Putamen (tissue), 1 donor: ENCODE measurements around the gene ADAMTS7.
"Not testable (repeated sequence)": the region's sequence is repeated elsewhere in the genome, so short reads cannot be mapped to it uniquely, and the experiment has no call there.

Source experiments
- DNase-seq: peaks from one replicate; pipeline ENCODE4 v3.0.0-alpha.2; 2016; ENCODE audit warnings: low spot score

Gene ADAMTS7

DNA sequence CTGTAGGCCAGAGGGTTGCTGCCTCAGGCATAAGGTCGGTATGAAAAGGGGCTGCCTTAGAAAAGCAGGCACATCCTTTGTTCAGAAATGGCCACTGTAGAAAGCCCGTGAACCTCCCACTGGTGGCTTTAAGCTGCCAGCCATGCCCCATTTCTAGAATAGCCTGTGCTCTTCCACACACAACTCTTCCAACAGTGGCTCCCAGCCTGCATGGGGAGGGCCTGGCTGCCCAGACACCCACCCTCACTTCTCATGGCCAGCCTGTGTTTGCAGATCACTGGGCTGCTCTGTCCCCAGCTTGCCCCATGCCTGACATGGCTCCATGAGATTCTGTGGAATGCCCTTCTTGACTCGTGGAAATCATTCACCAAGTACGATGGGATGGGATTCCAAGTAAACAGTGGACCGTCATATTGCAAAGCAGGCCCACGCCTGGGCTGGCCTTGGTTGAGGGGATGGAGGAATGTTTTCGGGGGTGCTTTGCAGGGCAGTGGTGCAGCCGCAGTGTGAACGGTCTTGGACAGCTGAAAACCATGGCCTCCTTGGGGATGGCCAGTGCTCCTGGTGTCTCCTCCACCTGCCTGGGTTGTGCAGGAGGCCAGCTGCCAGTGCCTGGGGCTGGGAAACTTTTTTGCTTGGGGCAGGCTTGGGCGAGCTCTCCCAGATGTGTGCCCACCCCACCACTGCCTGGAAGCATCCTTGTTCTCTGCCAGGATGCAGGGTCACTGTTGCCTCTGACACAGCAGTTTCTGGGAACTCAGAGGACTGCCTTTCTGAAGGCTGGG lies 57.3 kb downstream of the ADAMTS7 start:
- DNase-seq = not testable (repeated sequence)

DNA sequence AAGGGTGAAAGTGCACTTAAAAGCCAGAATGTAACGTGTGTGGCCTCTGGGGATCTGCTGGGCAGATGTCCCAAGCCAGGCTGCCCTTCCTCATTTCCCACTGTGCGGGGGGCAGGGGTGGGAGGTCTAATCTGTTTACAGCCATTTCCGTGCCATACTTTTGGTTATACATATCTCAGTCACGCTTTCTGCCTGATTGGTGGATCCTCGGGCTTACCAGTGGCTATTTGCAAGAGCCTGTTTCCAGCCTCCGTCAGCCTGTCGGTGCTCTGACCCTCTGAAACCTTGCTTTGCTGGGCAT lies 58.0 kb downstream of the ADAMTS7 start:
- DNase-seq = not testable (repeated sequence)

DNA sequence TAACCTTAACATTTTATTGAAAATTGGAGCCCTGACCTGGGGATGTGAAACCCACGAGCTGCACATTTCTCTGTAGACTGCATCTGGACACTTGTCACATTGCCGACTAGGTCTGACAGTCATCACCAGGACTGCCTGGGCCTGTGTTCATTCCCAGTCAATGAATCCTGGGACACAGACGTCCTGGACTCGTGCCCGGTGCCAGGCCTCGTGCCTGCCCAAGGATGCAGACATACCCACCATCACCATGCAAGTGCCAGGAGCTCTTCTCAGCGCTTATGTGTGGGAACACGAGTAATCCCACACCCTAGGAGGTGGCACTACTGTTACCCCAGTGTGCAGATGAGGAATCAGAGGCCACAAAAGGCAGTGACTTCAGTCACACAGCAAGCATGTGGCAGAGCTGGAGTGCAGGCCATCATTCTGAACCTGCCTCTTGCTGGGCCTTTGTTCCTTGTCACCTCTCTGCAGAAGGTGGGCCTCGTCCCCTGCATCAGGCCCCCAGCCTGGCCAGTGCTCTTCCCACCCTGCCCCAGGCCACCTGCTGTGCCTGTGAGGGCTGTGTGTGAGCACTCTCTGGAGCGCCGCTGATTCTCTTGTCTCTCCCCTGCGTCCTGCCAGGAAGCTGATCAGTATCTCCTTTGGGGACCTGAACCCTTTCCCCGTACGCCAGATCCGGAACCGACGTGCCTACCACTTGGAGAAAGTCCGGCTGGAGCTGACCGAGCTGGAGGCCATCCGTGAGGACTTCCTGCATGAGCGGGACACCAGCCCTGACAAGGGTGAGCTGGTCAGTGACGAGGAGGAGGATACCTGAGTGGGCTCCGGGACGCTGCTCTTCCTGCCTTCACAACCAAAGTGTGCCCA lies 58.5 kb downstream of the ADAMTS7 start:
- no peak for DNase-seq

DNA sequence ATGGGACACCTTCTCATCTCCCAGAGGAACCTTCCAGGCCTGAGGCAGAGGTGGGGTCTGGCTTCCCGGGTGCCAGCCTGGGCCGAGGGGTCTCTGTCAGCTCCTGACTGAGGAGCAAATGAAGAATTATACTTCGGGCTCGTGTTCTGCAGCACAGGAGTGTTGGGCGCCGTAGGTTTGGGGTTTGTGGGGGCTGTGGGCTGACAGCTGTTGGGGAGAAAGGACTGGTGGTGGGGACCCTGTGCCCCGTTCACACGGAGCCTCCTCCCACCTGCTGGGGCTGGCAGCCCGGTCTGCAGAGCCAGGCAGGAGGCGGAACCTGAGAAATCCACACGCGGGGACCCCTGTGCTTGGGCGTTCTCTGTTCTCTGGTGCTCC lies 59.7 kb downstream of the ADAMTS7 start:
- no peak for DNase-seq

DNA sequence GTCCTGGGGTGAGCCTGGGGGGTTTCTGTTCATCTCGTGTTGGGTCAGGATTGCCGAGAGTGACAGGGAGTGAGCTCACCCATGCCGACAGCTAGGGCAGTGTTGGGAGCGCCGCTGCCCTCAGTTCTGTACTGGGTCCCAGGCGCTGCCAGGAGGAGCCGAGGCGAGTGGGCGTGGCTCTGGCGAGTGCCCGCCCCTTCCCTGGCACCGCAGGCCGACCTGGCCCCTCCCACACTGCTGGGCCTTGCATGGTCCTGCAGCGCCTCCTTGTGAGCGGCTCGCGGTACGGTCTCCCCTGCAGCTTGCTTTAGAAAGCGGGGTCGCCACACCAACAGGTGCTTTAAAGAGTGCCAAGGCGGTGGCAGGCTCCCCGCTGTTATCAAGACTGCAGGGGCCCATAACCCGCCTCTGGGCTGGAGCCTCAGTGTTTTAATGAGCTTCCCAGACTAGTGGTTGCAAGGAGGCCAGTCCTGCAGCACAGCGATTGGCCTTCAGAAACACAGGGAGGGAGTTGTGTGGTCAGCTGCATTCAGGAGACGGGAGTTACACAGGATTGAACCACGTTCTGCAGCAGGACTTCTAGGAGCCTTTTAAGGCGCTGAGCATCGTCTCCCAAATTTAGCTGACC lies 60.2 kb downstream of the ADAMTS7 start:
- DNase-seq = peak; percentile 93

DNA sequence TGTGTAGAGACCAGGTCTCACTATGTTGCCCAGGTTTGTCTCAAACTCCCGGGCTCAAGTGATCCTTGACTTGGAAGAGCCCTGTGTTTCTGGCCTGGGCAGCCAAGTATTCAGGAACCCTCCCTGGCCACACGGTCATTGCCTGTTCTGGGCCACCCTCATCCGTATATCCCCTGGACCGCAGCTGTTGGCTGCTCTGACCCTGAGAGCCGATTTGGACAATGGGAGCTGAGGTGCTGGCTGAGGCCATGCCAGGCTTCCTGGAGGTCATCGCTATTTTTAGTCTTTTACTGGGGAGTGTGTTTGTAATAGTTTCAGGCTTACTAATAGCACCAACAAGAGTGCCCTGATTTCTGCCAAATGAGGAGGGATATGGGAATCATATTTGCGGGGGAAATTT lies 60.7 kb downstream of the ADAMTS7 start:
- no peak for DNase-seq

DNA sequence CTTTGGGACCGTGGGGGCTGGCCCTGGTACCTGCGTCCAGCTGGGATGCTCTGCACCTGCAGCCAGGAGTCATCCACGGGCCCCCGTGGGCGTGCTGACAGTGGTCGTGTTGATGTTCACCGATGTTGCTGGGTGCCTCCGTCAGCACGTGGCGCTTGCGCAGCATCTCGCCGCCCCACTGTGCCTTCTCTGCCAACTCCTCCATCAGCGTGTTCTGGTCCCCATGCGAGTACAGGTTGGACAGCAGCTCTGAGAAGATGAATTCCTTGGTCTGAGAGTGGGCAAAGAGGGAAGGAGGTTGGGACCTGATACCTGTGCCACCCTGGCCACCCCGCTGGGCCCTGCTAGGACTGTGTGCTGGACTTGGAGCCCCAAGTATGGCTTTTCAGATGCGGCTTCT lies 61.4 kb downstream of the ADAMTS7 start:
- no peak for DNase-seq

DNA sequence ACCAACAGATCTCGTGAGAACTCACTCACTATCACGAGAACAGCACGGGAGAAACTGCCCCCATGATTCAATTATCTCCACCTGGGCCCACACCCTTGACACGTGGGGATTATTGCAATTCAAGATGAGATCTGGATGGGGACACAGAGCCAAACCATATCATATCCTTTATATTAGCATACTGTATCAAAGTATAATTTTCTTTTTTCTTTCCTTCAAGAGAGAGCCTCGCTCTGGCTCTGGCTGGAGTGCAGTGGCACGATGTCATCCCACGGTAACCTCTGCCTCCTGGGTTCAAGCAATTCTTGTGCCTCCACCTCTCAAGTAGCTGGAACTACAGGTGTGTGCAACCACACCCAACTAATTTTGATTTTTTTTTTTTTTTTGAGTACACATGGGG lies 63.4 kb downstream of the ADAMTS7 start:
- DNase-seq = not testable (repeated sequence)

DNA sequence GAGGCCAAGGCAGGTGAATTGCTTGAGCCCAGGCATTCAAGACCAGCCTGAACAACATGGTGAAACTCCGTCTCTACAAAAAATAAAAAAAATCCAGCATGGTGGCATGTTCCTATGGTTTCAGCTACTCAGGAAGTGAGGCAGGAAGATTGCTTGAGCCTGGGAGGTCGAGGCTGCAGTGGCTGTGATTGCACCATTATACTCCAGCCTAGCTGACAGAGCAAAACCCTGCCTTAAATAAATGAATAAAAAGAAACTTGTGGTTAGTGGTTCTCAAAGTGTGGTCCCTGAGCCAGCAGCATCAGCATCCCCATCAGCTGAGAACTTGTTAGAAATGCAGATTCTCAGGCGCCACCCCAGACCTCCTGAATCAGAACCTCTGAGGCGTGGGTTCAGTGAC lies 69.6 kb downstream of the ADAMTS7 start:
- DNase-seq = not testable (repeated sequence)

DNA sequence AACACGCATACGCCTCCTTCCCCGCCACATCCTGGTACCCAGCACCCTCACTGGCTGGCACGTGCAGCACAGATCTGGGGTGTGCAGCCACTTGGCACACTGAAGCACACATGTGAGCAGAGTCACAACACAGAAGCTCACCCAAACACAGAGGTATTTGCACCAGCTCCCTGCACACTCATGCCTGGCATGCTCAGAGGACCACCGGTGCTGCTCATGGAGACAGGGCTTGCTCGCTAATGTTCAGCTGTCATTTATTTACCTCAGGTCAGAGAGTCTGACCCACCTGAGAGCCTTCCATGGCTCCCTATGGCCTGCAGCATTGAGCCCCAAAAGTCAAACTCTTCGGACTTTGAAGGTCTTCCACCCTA lies 70.4 kb downstream of the ADAMTS7 start:
- no peak for DNase-seq

DNA sequence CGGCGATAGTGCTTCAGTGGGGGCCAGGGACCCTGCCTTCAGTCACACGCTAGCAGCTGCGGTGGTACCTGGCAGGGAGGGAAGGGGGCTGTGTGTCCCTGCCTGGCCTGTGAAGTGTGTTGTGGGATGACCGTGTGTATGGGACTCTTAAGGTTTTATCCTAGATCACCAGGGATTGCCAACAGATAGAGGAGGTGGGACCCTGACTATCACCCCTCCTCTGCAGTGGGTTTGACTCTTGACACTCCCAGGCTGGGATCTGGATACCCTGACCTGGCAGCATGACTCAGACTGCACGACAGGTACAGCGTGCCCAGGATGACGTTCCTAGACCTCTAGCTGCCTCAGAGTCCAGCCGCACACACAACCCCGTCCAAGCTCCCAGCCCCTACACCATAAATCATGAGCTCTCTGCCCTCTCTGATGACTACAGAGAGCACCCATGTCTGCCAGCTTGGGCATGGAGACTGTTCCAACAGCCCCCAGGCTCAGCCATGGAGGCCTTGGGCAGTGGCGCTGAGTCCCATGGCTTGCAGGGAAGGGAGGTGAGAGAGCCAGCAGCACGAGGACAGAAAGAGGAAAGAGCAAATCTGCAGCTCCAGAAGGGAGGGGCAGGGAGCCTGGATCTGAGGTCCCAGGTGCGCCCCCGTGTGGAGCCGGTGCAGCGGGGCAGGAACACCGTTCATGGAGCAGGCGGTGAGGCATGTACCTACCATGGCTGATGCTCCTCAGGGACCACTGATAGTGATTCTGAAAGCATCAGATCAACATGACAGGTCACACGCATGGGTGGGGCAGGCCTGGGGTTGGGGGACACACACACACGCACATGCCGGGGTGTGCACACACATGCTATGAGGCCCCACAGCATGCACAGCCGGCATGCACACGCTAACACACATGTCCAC lies 71.0 kb downstream of the ADAMTS7 start:
- DNase-seq = no peak

DNA sequence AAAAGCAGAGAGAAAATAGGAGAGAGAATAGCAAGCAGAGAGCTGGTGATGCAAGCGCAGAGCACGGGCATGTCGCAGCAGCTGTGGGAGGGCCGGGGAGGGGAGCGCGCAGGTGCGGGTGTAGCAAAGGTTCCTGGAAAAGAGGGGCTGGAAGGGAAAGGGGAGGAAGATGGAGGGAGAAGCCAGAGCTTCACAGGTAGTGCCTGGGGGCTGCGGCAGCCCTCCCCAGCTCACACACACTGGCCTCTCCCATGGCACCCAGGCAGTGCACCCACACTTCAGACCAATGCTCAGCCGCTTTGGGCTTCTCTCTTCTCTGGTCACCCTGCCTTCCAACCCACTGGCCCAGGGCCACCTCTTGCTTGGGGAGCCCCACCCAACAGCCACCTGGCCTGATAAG lies 72.1 kb downstream of the ADAMTS7 start:
- DNase-seq = no peak

DNA sequence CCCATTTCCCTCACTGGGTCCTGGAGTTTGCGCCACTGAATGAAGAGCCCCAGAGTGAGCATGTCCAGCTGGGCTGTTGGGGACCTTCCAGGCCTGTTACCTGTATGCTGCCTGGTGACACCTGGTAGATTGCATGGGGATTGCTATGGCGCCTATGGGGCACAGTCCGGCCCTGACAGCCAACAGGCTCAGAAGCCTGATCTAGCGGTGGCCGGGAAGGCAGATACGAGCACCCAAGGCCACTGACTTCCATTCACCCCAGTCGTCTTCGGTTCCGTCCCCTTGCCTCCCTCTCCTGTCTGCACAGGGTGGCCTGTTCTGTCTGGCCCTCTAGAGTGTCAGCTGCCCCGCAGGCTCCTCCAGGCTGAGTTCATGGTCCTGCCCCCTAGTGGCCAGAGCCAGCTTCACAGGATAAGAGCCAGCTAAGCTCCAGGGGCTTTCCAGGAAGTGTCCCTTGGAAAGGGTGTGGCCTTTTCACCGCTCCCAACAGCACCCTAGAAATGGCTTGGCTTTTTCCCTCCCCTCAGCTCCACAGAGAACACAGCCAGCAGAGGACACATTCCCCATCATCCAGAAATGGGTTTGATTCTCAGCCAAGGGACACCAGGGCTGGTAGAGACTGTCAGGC lies 73.2 kb downstream of the ADAMTS7 start:
- not testable (repeated sequence) for DNase-seq

DNA sequence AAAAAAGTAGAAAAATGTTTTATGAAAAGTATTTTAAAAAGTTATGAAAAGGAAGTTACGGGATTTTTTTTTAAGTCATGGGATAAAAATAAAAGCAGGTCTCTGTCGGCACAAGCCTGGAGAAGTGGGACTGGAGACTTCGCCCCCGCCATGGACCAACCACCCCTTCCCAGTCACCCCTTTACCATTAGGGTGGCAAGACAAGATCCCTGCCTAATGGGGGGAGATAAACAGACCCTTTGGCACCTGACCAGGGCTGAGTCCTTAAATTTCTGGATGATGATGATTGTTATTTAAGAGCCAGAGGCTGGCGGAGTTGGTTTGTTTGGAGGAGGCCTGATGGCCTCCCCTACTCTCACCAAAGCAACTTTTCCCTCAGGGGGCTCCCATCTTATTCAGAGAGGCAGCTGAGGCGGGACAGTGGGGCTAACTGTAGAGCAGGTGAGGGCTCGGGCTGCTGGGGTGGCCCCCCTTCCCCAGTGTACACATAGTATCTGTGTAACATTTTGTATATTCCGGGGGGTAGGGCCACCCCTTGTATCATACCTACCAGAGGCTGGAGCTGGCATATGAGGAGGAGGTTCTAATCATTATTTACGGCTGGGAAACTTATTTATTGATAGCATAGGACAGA lies 74.0 kb downstream of the ADAMTS7 start:
- no peak for DNase-seq

DNA sequence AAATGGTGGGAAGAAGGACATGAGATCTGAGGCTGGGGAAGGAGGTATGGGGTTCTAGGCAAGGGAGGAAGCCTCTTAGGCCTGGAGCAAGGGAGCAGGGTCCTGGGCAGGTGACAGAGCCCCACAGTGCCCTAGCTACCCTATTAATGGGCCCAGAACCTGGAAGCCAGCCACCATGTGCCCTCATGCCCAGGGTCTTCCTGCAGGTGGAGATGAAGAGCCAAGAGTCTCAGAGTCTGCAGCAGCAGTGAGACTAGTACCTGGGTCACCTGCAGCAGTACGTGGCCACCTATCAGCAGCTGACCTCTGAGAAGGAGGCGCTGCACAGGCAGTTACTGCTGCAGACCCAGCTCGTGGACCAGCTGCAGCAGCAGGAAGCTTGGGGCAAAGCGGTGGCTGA lies 75.0 kb downstream of the ADAMTS7 start:
- not testable (repeated sequence) for DNase-seq

DNA sequence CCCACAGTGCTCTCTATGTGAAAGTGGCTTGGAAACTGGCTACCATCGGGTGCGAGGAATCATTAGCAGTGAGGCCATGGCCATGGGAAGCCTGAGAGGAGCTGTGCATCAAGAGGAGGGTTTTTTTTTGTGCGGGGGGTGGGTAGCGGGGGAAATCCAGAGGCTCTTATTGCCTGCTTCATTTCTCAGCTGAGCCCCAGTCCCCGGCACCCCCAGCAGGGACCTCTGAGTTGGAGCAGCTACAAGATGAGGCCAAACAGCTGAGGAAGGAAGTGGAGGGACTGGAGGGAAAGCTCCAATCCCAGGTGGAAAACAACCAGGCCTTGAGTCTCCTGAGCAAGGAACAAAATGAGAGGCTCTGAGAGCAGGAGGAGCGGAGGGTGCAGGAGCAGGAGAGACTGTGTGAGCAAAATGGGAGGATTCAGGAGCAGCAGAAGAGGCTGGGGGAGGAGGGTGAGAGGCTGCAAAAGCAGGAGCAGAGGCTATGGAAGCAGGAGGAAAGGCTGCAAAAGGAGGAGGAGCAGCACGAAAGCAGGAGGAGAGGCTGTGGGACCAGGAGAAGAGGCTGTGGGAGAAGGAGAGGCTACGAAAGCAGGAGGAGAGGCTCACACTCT lies 76.7 kb downstream of the ADAMTS7 start:
- DNase-seq = no peak

DNA sequence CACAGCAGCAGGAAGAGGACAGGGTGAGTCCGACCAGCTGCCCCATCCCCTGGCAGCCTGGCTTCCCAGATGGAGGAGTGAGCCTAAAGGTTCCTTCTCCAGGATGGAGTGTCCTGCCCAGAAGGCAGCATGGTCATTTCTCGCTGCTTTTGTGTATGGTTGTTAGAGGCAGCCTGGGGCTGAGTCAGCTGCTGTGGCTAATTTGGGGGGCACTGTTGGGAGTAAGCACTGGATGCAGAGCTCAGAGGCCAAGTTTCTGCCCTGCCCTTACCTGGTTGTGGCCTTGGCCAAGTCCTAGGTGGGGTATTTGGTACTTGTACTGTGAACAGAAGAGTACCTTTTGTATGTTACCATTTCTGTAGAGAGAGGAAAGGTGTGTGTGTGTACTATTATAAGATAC lies 78.6 kb downstream of the ADAMTS7 start:
- no peak for DNase-seq

DNA sequence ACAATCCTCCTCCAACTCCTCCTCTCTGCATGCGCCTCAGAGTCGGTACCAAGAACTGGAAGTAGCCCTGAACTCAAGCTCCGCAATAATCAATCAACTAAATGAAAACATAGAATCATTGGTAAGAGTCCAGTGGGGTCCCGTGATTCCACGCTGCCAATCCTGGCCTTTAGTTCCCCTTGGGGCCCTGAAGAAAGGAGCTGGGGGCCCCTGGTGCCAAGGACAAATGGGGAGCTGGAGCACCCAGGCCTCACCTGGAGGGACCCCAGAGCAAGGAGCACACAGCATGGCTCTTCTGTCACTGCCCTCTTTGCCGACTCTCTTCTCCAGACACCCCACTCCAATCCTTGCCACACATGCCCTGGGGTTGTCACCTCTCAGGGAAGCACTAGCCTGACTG lies 80.3 kb downstream of the ADAMTS7 start:
- no peak for DNase-seq

DNA sequence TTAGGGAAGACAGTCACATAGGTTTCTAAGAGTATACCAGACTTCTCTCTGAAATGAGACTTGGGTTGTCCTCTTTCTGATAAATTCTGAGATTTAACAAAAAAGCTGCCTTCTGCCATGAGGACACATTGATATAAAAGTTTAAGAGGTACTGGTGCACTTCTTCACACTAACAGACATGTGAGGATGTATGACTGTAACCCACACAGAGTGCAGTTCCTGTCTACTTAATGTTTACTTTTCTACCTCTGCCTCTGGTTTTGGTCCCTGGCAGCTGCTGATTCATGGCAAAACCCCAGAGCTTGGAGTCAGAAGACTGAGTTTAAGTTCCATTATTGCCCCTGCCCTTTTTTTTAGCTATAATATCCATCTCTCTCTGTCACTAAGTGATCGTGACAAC lies 82.8 kb downstream of the ADAMTS7 start:
- DNase-seq = not testable (repeated sequence)

DNA sequence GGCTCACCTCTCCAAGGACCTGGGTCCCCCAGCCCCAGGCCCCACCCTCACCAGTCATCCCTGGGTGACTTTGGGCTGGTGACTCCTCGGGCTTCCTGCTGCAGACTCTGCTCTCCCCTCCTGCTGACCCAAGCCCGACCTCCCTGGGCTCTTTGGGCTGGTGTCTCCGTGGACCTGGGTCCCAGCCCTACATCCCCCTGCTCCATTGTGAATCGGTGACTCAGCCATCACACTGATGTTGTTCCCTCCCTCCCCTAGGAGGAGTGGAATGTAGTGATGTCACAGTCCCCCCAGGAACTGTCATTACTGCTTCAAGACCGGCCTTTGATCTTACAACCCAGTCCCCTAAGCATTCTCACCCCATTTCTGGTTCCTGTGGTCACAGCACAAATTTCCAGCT lies 83.7 kb downstream of the ADAMTS7 start:
- DNase-seq = no peak
